Measurements from ENCODE around the gene ATF7IP. TPM values are rescaled to one million over a fixed set of nuclear protein-coding genes. Genes with fewer than 3 reads are reported as not detected.

ATF7IP gene
- 3.8 to 5.1 TPM (median 4.6 TPM) in 5 replicates for total RNA-seq (2022; extraction: Qiagen RNA extraction)

GRCh38 chr12:14365294-14366208 is at the start of gene ATF7IP:
Gene ATF7IP (plus strand): TSS chr12:14365682. CDS start chr12:14423916, 58,234 bp downstream.

Other genes with a start within 250 kb of the ATF7IP start
- 4.0 to 7.4 TPM (median 5.0 TPM) in 5 replicates for gene PLBD1, start 202.2 kb downstream of the ATF7IP start, total RNA-seq (2022; extraction: Qiagen RNA extraction)

All from A549 treated with Mapracorat at 1 μM for 4 hours (cell line).